Stimulated activated CD4-positive, alpha-beta T cell treated with anti-CD3 and anti-CD28 coated beads, Interleukin-4, amount 100 ng/mL, for 1 hour (primary cell): ENCODE results near the gene IFT27.

Experiments
- DNase-seq: peaks from one replicate; pipeline ENCODE4 v3.0.0-alpha.2; 2020

IFT27 gene

DNA sequence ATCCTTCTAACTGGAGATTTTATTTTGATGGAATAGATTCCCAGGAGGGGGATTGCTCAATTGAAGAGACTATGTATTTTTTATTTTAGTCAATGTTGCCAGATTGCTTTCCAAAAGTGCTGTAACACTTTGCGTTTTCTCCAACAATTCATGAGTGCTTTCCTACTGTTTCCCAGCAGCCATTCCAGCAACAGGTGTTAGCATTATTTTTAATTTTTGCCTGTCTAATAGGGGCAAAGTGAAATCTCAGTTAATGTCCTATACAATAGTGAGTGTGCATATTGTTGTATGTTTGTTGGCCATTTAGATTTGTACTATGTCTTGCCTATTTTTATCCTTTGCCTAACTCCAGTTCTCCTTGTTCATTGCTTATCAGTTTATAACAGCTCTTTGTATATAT, 60.3 kb downstream of the IFT27 start:
- DNase-seq, result no peak

DNA sequence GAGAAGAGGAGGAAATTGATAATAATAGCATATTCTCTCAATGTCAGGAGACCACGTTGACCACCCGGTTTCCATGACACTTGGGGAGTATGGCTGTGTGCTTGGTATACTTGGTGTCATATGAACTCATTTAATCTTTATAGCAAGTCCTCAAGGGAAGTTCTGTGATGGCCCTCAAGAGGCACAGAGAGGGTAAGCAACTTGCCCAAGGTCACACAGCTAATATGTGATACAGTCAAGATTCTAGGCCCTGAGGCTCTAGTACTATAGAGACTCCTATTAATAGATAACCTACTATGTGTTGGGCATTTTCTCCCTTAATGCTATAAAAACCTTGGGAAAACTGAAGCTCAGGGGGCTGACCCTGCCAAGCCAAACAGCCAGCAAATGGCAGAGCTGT, 61.8 kb downstream of the IFT27 start:
- no peak for DNase-seq

DNA sequence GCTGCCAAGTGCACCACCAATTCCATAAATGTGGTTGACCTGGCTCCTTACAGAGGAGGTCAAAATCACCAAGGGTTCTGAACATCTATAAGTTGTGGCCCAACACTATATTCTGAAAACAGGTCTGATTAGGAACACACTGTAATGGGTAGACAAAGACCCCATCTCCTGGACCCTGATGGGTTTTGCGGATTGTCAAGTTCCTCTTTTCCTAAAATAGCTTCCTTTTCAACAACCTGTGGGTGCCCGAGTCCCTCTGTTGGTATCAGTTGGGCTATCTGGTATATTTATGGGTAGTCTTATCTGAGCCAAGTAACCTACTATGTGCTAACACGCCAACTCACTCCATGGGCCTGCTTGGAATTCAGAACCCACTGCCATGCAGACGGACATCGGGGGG, 62.5 kb downstream of the IFT27 start:
- no peak for DNase-seq
